Fibroblast of skin of right biceps (primary cell): ENCODE data around the gene TGFA.

Source experiments
- DNase-seq: peaks from one replicate; pipeline ENCODE4 v3.0.0-alpha.2; 2013

Gene TGFA

GRCh38 chr2:70412294-70413070 lies 141.1 kb downstream of the TGFA start:
- no peak for DNase-seq

- no peak for DNase-seq
Observed at GRCh38 chr2:70411483-70412125, 142.0 kb downstream of the TGFA start.

- DNase-seq: no peak
Observed at GRCh38 chr2:70403267-70404053, 150.2 kb downstream of the TGFA start.

- no peak for DNase-seq
Observed at GRCh38 chr2:70400539-70400938, 153.1 kb downstream of the TGFA start.

- no peak for DNase-seq
Observed at GRCh38 chr2:70399046-70399445, 154.6 kb downstream of the TGFA start.
